Measurements from ENCODE around the gene MTA3.

Gene MTA3

GRCh38 chr2:42743659-42743990 lies 175.2 kb downstream of the MTA3 start:
- H3K9ac ChIP-seq (ENCODE audit: low read length) = no peak overlapping the region
- no peak overlapping the region for H3K4me3 ChIP-seq (ENCODE audit: low read depth in 1 of 2, low read length in 2 of 2)

GRCh38 chr2:42744545-42745082 lies 176.2 kb downstream of the MTA3 start:
- Histone ChIP-seq H3K36me3 (ENCODE audit: insufficient read depth, low read length) (peaks cover 4% of the 10 kb centered on the region), H3K27me3 (ENCODE audit: control insufficient read depth in 1 of 2, insufficient read depth in 2 of 2, low read length in 2 of 2) (no peaks in the 10 kb centered on the region), H3K27ac (ENCODE audit: low read depth, low read length) (no peak overlapping the region), H3K4me3 (ENCODE audit: low read depth in 1 of 2, low read length in 2 of 2) (no peak overlapping the region), H3K9me3 (ENCODE audit: low read length) (no peaks in the 10 kb centered on the region), H3K9ac (ENCODE audit: low read length) (no peak overlapping the region), H3K4me1 (ENCODE audit: insufficient read depth, low read length) (no peaks in the 10 kb centered on the region)

More at GRCh38 chr2:42743659-42743990, 175.2 kb downstream of the MTA3 start:
- H3K4me1 ChIP-seq (ENCODE audit: insufficient read depth, low read length) = no peaks in the 10 kb centered on the region
- no peaks in the 10 kb centered on the region for H3K9me3 ChIP-seq (ENCODE audit: low read length)
- no peaks in the 10 kb centered on the region for H3K27me3 ChIP-seq (ENCODE audit: control insufficient read depth in 1 of 2, insufficient read depth in 2 of 2, low read length in 2 of 2)
- H3K27ac ChIP-seq (ENCODE audit: low read depth, low read length) = no peak overlapping the region
- peaks cover 4% of the 10 kb centered on the region for H3K36me3 ChIP-seq (ENCODE audit: insufficient read depth, low read length)

- peaks cover 4% of the 10 kb centered on the region for H3K36me3 ChIP-seq (ENCODE audit: insufficient read depth, low read length)
- no peak overlapping the region for H3K27ac ChIP-seq (ENCODE audit: low read depth, low read length)
- no peak overlapping the region for H3K9ac ChIP-seq (ENCODE audit: low read length)
- peaks cover 13% of the 10 kb centered on the region for H3K4me1 ChIP-seq (ENCODE audit: insufficient read depth, low read length)
- H3K4me3 ChIP-seq (ENCODE audit: low read depth in 1 of 2, low read length in 2 of 2) = no peak overlapping the region
- no peaks in the 10 kb centered on the region for H3K9me3 ChIP-seq (ENCODE audit: low read length)
- H3K27me3 ChIP-seq (ENCODE audit: control insufficient read depth in 1 of 2, insufficient read depth in 2 of 2, low read length in 2 of 2) = no peaks in the 10 kb centered on the region
Observed at GRCh38 chr2:42747422-42747821, 179.0 kb downstream of the MTA3 start.

GRCh38 chr2:42748840-42749239 lies 180.4 kb downstream of the MTA3 start:
- H3K4me3 ChIP-seq (ENCODE audit: low read depth in 1 of 2, low read length in 2 of 2) = no peak overlapping the region
- H3K9ac ChIP-seq (ENCODE audit: low read length) = no peak overlapping the region
- no peaks in the 10 kb centered on the region for H3K27me3 ChIP-seq (ENCODE audit: control insufficient read depth in 1 of 2, insufficient read depth in 2 of 2, low read length in 2 of 2)
- no peaks in the 10 kb centered on the region for H3K9me3 ChIP-seq (ENCODE audit: low read length)
- peaks cover 20% of the 10 kb centered on the region for H3K4me1 ChIP-seq (ENCODE audit: insufficient read depth, low read length)
- H3K27ac ChIP-seq (ENCODE audit: low read depth, low read length) = no peak overlapping the region
- H3K36me3 ChIP-seq (ENCODE audit: insufficient read depth, low read length) = peaks cover 10% of the 10 kb centered on the region

GRCh38 chr2:42752314-42752713 lies 183.9 kb downstream of the MTA3 start:
- H3K27me3 ChIP-seq (ENCODE audit: control insufficient read depth in 1 of 2, insufficient read depth in 2 of 2, low read length in 2 of 2) = no peaks in the 10 kb centered on the region
- peaks cover 29% of the 10 kb centered on the region for H3K4me1 ChIP-seq (ENCODE audit: insufficient read depth, low read length)
- H3K9ac ChIP-seq (ENCODE audit: low read length) = no peak overlapping the region
- no peak overlapping the region for H3K27ac ChIP-seq (ENCODE audit: low read depth, low read length)
- H3K9me3 ChIP-seq (ENCODE audit: low read length) = no peaks in the 10 kb centered on the region
- peaks cover 8% of the 10 kb centered on the region for H3K36me3 ChIP-seq (ENCODE audit: insufficient read depth, low read length)
- no peak overlapping the region for H3K4me3 ChIP-seq (ENCODE audit: low read depth in 1 of 2, low read length in 2 of 2)

GRCh38 chr2:42752816-42753813 lies 184.7 kb downstream of the MTA3 start:
- Histone ChIP-seq H3K4me1 (ENCODE audit: insufficient read depth, low read length) (peaks cover 29% of the 10 kb centered on the region), H3K27ac (ENCODE audit: low read depth, low read length) (no peak overlapping the region), H3K27me3 (ENCODE audit: control insufficient read depth in 1 of 2, insufficient read depth in 2 of 2, low read length in 2 of 2) (no peaks in the 10 kb centered on the region), H3K4me3 (ENCODE audit: low read depth in 1 of 2, low read length in 2 of 2) (no peak overlapping the region), H3K36me3 (ENCODE audit: insufficient read depth, low read length) (peaks cover 6% of the 10 kb centered on the region), H3K9ac (ENCODE audit: low read length) (no peak overlapping the region), H3K9me3 (ENCODE audit: low read length) (no peaks in the 10 kb centered on the region)

GRCh38 chr2:42754021-42754775 lies 185.8 kb downstream of the MTA3 start:
- no peak overlapping the region for H3K4me3 ChIP-seq (ENCODE audit: low read depth in 1 of 2, low read length in 2 of 2)
- no peak overlapping the region for H3K9ac ChIP-seq (ENCODE audit: low read length)
- peaks cover 6% of the 10 kb centered on the region for H3K36me3 ChIP-seq (ENCODE audit: insufficient read depth, low read length)
- no peak overlapping the region for H3K27ac ChIP-seq (ENCODE audit: low read depth, low read length)
- no peaks in the 10 kb centered on the region for H3K27me3 ChIP-seq (ENCODE audit: control insufficient read depth in 1 of 2, insufficient read depth in 2 of 2, low read length in 2 of 2)
- no peaks in the 10 kb centered on the region for H3K9me3 ChIP-seq (ENCODE audit: low read length)
- H3K4me1 ChIP-seq (ENCODE audit: insufficient read depth, low read length) = peaks cover 29% of the 10 kb centered on the region

GRCh38 chr2:42754776-42755140 lies 186.3 kb downstream of the MTA3 start:
- Histone ChIP-seq H3K4me3 (ENCODE audit: low read depth in 1 of 2, low read length in 2 of 2) (no peak overlapping the region), H3K27ac (ENCODE audit: low read depth, low read length) (no peak overlapping the region), H3K4me1 (ENCODE audit: insufficient read depth, low read length) (peaks cover 29% of the 10 kb centered on the region), H3K27me3 (ENCODE audit: control insufficient read depth in 1 of 2, insufficient read depth in 2 of 2, low read length in 2 of 2) (no peaks in the 10 kb centered on the region), H3K36me3 (ENCODE audit: insufficient read depth, low read length) (peaks cover 7% of the 10 kb centered on the region), H3K9me3 (ENCODE audit: low read length) (no peaks in the 10 kb centered on the region), H3K9ac (ENCODE audit: low read length) (no peak overlapping the region)

GRCh38 chr2:42755191-42755880 lies 186.9 kb downstream of the MTA3 start:
- no peaks in the 10 kb centered on the region for H3K9me3 ChIP-seq (ENCODE audit: low read length)
- H3K4me3 ChIP-seq (ENCODE audit: low read depth in 1 of 2, low read length in 2 of 2) = no peak overlapping the region
- H3K27ac ChIP-seq (ENCODE audit: low read depth, low read length) = no peak overlapping the region
- H3K27me3 ChIP-seq (ENCODE audit: control insufficient read depth in 1 of 2, insufficient read depth in 2 of 2, low read length in 2 of 2) = no peaks in the 10 kb centered on the region
- H3K9ac ChIP-seq (ENCODE audit: low read length) = no peak overlapping the region
- peaks cover 29% of the 10 kb centered on the region for H3K4me1 ChIP-seq (ENCODE audit: insufficient read depth, low read length)
- H3K36me3 ChIP-seq (ENCODE audit: insufficient read depth, low read length) = peaks cover 13% of the 10 kb centered on the region

GRCh38 chr2:42756150-42756775 lies 187.8 kb downstream of the MTA3 start:
- Histone ChIP-seq H3K27ac (ENCODE audit: low read depth, low read length) (no peak overlapping the region), H3K36me3 (ENCODE audit: insufficient read depth, low read length) (peaks cover 14% of the 10 kb centered on the region), H3K4me3 (ENCODE audit: low read depth in 1 of 2, low read length in 2 of 2) (no peak overlapping the region), H3K9me3 (ENCODE audit: low read length) (no peaks in the 10 kb centered on the region), H3K27me3 (ENCODE audit: control insufficient read depth in 1 of 2, insufficient read depth in 2 of 2, low read length in 2 of 2) (no peaks in the 10 kb centered on the region), H3K9ac (ENCODE audit: low read length) (no peak overlapping the region), H3K4me1 (ENCODE audit: insufficient read depth, low read length) (peaks cover 25% of the 10 kb centered on the region)
